Sigmoid colon (tissue), 4 donors: ENCODE results near the gene HDLBP.

Experiments
- POLR2AphosphoS5 ChIP-seq, 4 donors: sonication (generic); formaldehyde crosslinking; IDR thresholded peaks; one replicate each; pipeline ENCODE4 v1.6.1; 2017; ENCODE audit warnings: antibody characterized with exemption in 4 of 4
- TF ChIP-seq, protein P1 (sequence below), 4 experiments: fragments of 450-650 bp in 3 of 4; fragments of 200-600 bp in 1 of 4; IDR thresholded peaks; one replicate each; pipeline ENCODE4 v1.5.1; 2016 to 2019; ENCODE audit warnings: antibody characterized with exemption in 4 of 4, mild to moderate bottlenecking in 3 of 4, moderate library complexity in 2 of 4

DNA sequence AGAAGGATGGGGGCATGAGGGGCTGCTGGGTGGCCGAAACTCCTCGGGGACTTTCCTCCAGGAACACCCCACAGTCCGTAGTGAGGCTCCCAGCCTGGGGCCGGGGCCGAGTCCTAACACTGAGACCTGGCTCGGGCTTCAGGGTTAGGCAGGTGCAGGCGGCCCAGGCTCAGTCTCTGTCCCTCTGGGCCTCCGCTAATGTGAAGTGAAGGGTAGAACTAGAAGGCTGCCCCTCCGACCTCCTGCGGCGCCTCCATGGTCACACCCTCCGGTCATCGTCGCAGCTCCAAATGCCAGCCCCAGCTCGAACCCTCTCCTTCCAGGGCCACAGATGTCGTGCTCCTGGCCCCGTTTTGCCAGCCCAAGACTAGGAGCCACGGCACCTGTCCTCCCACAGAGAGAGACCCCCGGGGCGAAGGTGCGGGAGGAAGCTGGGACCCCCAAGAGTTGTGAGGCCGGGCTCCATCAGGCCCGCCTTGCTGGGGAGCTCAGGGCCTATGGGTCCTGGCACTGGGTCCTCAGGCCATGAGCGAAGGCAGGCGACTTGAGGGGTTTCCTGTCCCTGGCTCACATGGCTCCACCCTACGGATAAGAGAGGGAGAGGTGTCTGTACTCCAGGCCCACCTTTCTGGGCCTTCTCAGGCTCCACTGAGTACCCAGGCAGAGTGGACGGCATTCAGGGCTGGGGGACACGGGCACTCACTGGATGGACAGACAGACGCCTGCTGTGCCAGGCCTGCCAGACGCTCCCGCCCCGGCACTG is 126.2 kb downstream of the HDLBP start:
- no peak for TF ChIP-seq POLR2AphosphoS5 (IDR thresholded peaks at IDR 0.05)
- TF ChIP-seq, protein P1, sequence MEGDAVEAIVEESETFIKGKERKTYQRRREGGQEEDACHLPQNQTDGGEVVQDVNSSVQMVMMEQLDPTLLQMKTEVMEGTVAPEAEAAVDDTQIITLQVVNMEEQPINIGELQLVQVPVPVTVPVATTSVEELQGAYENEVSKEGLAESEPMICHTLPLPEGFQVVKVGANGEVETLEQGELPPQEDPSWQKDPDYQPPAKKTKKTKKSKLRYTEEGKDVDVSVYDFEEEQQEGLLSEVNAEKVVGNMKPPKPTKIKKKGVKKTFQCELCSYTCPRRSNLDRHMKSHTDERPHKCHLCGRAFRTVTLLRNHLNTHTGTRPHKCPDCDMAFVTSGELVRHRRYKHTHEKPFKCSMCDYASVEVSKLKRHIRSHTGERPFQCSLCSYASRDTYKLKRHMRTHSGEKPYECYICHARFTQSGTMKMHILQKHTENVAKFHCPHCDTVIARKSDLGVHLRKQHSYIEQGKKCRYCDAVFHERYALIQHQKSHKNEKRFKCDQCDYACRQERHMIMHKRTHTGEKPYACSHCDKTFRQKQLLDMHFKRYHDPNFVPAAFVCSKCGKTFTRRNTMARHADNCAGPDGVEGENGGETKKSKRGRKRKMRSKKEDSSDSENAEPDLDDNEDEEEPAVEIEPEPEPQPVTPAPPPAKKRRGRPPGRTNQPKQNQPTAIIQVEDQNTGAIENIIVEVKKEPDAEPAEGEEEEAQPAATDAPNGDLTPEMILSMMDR (IDR thresholded peaks at IDR 0.05) = no peak
